Keratinocyte (primary cell): ENCODE measurements around the gene AGRN. TPM values are rescaled to one million over a fixed set of nuclear protein-coding genes. Genes with fewer than 3 reads are reported as not detected.
"Not testable (repeated sequence)": the region's sequence is repeated elsewhere in the genome, so short reads cannot be mapped to it uniquely, and the experiment has no call there.

ENCODE experiments used
- DNase-seq: peaks from one replicate; pipeline ENCODE4 v3.0.0-alpha.2; 2011; ENCODE audit warnings: low read depth, missing footprints, low spot score
- FAIRE-seq: peaks from 2 replicates; lab custom pipeline; 2011; peaks lifted over from hg19 to GRCh38; lab: Jason Lieb, UNC
- H2AFZ ChIP-seq: 2 replicates; pipeline ENCODE4 v1.6.0; 2012; ENCODE audit warnings: low read length, control low read depth, inconsistent platforms; ENCODE audit not compliant: control insufficient read depth
- H3K27ac ChIP-seq: 2 replicates; pipeline ENCODE4 v1.5.1; 2011; ENCODE audit warnings: low read length; ENCODE audit not compliant: control insufficient read depth, insufficient read depth
- H3K27me3 ChIP-seq: 3 replicates; pipeline ENCODE4 v1.6.0; 2011; ENCODE audit warnings: low read length; ENCODE audit not compliant: control insufficient read depth, insufficient read depth; ENCODE audit errors: extremely low read depth
- H3K36me3 ChIP-seq, 2 experiments: 2 replicates in 1 of 2; 3 replicates in 1 of 2; pipeline ENCODE4 v1.5.1; 2011; ENCODE audit warnings: low read length in 2 of 2, mild to moderate bottlenecking in 1 of 2; ENCODE audit not compliant: control insufficient read depth in 2 of 2, insufficient read depth in 2 of 2; ENCODE audit errors: extremely low read depth in 1 of 2
- H3K4me1 ChIP-seq: 3 replicates; pipeline ENCODE4 v1.5.1; 2011; ENCODE audit warnings: low read length; ENCODE audit not compliant: control insufficient read depth, insufficient read depth; ENCODE audit errors: extremely low read depth
- H3K4me2 ChIP-seq: 3 replicates; pipeline ENCODE4 v1.6.0; 2011; ENCODE audit warnings: low read depth, low read length; ENCODE audit not compliant: control insufficient read depth, insufficient read depth; ENCODE audit errors: extremely low read depth
- H3K4me3 ChIP-seq, 3 experiments: fragments of 200-600 bp in 1 of 3; sonication (generic) in 1 of 3; 2 replicates in 2 of 3; 3 replicates in 1 of 3; pipeline ENCODE4 v1.5.1; 2011 to 2016; ENCODE audit warnings: low read length in 3 of 3, mild to moderate bottlenecking in 3 of 3, control low read depth in 2 of 3, inconsistent platforms in 1 of 3, low read depth in 1 of 3, mixed read lengths in 1 of 3, mixed run types in 1 of 3, moderate library complexity in 1 of 3; ENCODE audit not compliant: control insufficient read depth in 2 of 3, insufficient read depth in 2 of 3; ENCODE audit errors: extremely low read depth in 1 of 3
- H3K79me2 ChIP-seq: 2 replicates; pipeline ENCODE4 v1.6.0; 2012; ENCODE audit warnings: low read length; ENCODE audit not compliant: control insufficient read depth, insufficient read depth
- H3K9ac ChIP-seq: 3 replicates; pipeline ENCODE4 v1.6.0; 2011; ENCODE audit warnings: low read length; ENCODE audit not compliant: control insufficient read depth, insufficient read depth; ENCODE audit errors: extremely low read depth
- H3K9me1 ChIP-seq: 3 replicates; pipeline ENCODE4 v1.6.0; 2011; ENCODE audit warnings: low read length; ENCODE audit not compliant: control insufficient read depth, insufficient read depth; ENCODE audit errors: extremely low read depth
- H3K9me3 ChIP-seq: 2 replicates; pipeline ENCODE4 v1.5.1; 2012; ENCODE audit warnings: low read depth, low read length; ENCODE audit not compliant: control insufficient read depth
- H4K20me1 ChIP-seq: 3 replicates; pipeline ENCODE4 v1.6.0; 2011; ENCODE audit warnings: low read length; ENCODE audit not compliant: control insufficient read depth, insufficient read depth; ENCODE audit errors: extremely low read depth
- CTCF ChIP-seq, 3 experiments: IDR thresholded peaks in 1 of 3; conservative IDR thresholded peaks in 1 of 3; optimal IDR thresholded peaks in 1 of 3; 2 replicates in 2 of 3; 3 replicates in 1 of 3; pipeline versions ENCODE3 to v1.5.1; 2011; ENCODE audit warnings: low read length in 3 of 3, mild to moderate bottlenecking in 3 of 3, moderate library complexity in 2 of 3, control low read depth in 1 of 3, inconsistent platforms in 1 of 3; ENCODE audit not compliant: insufficient read depth in 2 of 3; ENCODE audit errors: extremely low read depth in 1 of 3
- EZH2 ChIP-seq: IDR thresholded peaks from one replicate; pipeline ENCODE4 v1.6.1; 2012; ENCODE audit warnings: inconsistent platforms, mild to moderate bottlenecking, low read length, moderate library complexity
- dilution Hi-C: fragments of 300-500 bp; cut with MboI; formaldehyde crosslinking; loops from one replicate; pipeline ENCODE4 v1.7.0; 2020; ENCODE audit warnings: low sequenced_read_pairs; ENCODE audit not compliant: extremely low pct_ligation_motif_present
- polyA plus RNA-seq, 5 experiments: library from polyadenylated mRNA; depleted of rRNA in 3 of 5; stranded (reverse) in 3 of 5; stranded (forward) in 1 of 5; unstranded in 1 of 5; fragments of >200 nt; gene quantifications; 1 replicate in 1 of 5; 2 replicates in 3 of 5; 3 replicates in 1 of 5; pipeline versions ENCODE4 v1.2.1 to v1.2.3, GENCODE V29; 2011 to 2012; ENCODE audit warnings: missing spikeins in 2 of 5, low read depth in 1 of 5, low replicate concordance in 1 of 5

AGRN gene
- polyA plus RNA-seq, 1 donor (not counting 4 experiments of a cell fraction or from before 2014, with no cell fraction given) = 72.4 TPM

- H3K4me1 ChIP-seq = no peaks in the 10 kb centered on the region
- peaks cover 46% of the 10 kb centered on the region for H3K27me3 ChIP-seq
- no peaks in the 10 kb centered on the region for H3K79me2 ChIP-seq
- no peaks in the 10 kb centered on the region for H3K9me1 ChIP-seq
- TF ChIP-seq CTCF (optimal IDR thresholded peaks at IDR 0.05 in 1 of 3, IDR thresholded peaks at IDR 0.05 in 1 of 3, conservative IDR thresholded peaks at IDR 0.05 in 1 of 3; ENCODE audit: extremely low read depth in 1 of 3, insufficient read depth in 2 of 3, low read length in 3 of 3) = no peak
- no peak for TF ChIP-seq EZH2
- H3K9me3 ChIP-seq = no peaks in the 10 kb centered on the region
- H3K4me3 ChIP-seq = no peak overlapping the region
- no peaks in the 10 kb centered on the region for H4K20me1 ChIP-seq
- dilution Hi-C loops = no loop called here
- no peak overlapping the region for H3K4me2 ChIP-seq
- no peaks in the 10 kb centered on the region for H3K36me3 ChIP-seq
- H2AFZ ChIP-seq = no peak overlapping the region
- no peak for DNase-seq
- FAIRE-seq = no peak
- no peak overlapping the region for H3K9ac ChIP-seq
- H3K27ac ChIP-seq = no peak overlapping the region
Measured at GRCh38 chr1:985126-985525, 34.8 kb upstream of the AGRN start.

GRCh38 chr1:988061-988460 is 31.9 kb upstream of the AGRN start:
- H4K20me1 ChIP-seq, H3K9me1 ChIP-seq, H3K79me2 ChIP-seq, dilution Hi-C loops, H3K4me2 ChIP-seq, H3K36me3 ChIP-seq, H3K9me3 ChIP-seq, DNase-seq, H3K4me3 ChIP-seq, H3K9ac ChIP-seq, H2AFZ ChIP-seq, FAIRE-seq, H3K27ac ChIP-seq, H3K4me1 ChIP-seq: not testable (repeated sequence)
- H3K27me3 ChIP-seq = peaks cover 17% of the 10 kb centered on the region

GRCh38 chr1:991275-991674 is 28.6 kb upstream of the AGRN start:
- H3K4me3 ChIP-seq, H3K79me2 ChIP-seq, dilution Hi-C loops, H2AFZ ChIP-seq, H3K4me1 ChIP-seq, H3K36me3 ChIP-seq, H3K9ac ChIP-seq, H3K4me2 ChIP-seq, H3K27me3 ChIP-seq, H3K27ac ChIP-seq, DNase-seq, H3K9me3 ChIP-seq, H4K20me1 ChIP-seq, FAIRE-seq, H3K9me1 ChIP-seq: not testable (repeated sequence)
